Measurements from ENCODE around the gene STXBP6.

- TF ChIP-seq EZH2 (IDR thresholded peaks at IDR 0.05; ENCODE audit: borderline replicate concordance, low read depth, low read length, poor library complexity, severe bottlenecking) (no peak), CTCF (conservative IDR thresholded peaks at IDR 0.05; ENCODE audit: low read depth, low read length) (no peak)
Measured at GRCh38 chr14:25041484-25041883, 8.5 kb downstream of the STXBP6 start.
